GM19467 (cell line): ENCODE measurements around the gene POP7.
"Not testable (repeated sequence)": the region's sequence is repeated elsewhere in the genome, so short reads cannot be mapped to it uniquely, and the experiment has no call there.

ENCODE experiments used
- ATAC-seq: cut with Tn5 transposase; IDR thresholded peaks from one replicate; pipeline ENCODE4 v1.9.1; 2021; ENCODE audit warnings: mild to moderate bottlenecking, moderate library complexity; ENCODE audit not compliant: unreplicated experiment

Gene POP7

DNA sequence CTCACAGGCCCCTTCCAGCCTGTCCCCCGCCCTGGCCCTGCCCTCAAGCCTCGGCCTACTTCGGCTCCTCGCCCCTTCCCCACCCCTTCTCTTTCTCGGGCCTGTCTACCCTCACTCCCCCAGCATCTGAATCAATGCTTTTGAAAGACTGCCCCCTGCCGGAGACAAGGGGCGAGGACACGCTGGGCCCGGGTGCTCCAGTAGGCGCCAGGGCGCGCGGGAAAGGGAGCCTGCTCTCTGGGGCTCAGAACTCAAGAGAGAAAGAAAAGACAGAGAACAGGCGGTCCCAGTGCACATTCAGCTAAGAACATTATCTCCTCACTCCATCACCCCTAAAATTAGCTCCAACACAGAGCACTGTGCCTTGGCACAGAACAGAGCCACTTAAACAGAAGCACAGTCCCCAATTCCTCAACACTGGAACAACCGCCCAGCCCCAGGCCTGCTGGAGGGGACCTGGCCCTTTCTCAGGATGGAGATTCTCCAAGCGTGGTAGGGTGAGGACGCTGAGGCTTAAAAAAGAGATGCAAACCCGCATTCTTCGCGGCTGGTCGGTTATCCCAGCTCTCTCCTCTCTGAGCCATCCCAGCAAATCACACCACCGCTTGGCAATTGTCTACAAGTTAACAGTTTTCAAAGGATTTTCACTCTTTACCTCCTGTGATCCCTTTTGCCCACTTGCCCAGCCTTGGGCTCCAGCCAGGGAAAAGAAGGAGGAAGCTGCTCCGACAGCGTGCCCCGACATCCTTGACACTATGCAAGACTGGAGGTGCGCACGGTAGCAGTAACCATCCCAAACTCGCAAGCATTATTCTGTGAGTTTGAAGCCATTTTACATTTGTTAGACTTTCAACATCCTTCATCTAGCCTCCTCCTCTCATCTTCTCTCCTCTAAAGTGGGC lies 14.0 kb upstream of the POP7 start:
- no peak for ATAC-seq

DNA sequence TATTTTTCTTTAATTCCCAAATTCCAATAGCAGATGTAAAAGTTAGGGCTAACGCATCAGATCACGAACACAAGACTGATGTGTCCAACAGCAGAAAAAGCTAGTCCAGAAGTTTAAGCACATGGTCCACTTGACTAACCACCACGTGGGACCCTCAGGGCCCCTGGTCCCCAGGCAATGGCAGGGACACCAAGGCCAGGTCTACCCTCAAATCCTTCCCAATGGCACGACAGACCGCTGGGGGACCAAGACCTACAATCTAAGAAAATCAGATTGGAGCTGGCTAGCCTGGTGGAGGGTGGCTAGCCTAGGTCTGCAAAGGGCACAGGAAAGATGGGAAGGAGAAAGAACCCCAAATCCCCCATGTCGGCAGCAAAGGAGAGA lies 13.4 kb upstream of the POP7 start:
- ATAC-seq, result no peak

DNA sequence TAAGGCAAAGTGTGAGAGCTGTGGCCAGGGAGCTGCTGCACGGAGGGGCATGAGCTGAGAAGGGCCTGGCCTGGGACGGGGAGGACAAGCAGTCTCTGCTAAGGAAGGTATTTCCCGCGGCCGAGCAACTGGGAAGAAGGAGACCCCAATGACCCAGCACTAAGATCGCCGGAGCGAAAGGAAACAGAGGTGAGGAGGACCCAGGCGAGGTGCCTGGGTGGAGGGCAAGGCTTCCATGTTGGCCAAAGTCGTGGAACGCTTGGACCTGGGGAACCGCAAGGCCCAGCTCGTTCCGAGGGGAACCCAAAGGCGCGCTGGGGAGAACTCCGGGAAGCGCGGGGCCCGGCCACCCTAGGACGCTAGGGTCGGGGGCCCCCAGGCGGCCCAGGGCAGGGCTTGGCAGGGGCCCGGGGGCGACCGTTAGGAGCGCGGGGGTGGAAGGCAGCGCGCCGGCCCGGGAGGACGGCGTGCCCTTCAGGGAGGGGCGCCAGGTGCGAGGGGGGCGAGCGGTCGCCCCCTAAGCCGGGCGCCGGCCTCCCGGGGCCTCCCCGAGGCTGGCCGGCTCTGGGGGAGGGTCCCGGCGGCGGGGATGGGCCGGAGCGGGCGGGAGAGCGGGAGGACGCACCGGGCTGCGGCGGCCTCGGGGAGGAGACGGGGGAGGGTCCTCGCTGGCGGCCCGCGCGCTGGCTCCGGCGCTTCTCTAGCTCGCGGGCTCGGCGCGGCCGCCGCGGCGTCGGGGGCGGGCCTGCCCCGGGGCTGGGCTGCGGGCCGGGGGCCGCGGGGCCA lies 12.4 kb upstream of the POP7 start:
- peak; percentile 18 for ATAC-seq

DNA sequence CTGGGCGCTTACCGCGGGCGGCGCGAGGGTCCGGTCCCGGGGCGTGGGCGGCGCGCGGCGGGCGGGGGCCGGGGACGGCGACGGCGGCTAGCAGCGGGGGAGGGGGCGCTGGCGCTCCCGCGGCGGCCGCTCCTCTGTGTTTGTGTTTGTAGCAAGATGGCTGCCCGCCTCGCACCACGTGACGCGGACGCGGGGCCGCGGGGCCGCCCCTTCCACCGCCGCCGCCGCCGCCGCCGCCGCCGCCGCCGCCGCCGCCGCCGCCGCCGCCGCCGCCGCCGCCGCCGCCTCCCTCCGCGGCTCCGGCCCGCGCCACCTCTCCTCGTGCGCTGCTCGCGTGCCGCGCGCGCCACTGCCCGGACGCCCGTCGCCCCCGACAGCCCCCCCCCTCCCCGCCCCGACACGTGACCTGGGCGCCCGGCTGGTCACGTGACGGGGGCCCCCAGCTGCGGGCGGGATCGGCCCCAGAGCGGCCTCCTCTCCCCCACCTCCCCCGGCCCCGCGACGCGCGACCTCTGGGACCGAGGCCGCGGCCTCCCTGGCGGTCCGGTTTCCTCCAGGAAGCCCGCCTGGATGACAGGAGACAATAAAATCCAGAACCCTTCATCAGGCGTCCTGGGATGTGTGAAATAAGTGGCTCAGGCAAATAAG lies 11.7 kb upstream of the POP7 start, which contains the start of gene GIGYF1:
Gene GIGYF1, minus strand, starts transcription at position 153 of the 648 bp plus-strand sequence. CDS start 6,012 bp downstream, outside the sequence.
- peak; percentile 42 for ATAC-seq

DNA sequence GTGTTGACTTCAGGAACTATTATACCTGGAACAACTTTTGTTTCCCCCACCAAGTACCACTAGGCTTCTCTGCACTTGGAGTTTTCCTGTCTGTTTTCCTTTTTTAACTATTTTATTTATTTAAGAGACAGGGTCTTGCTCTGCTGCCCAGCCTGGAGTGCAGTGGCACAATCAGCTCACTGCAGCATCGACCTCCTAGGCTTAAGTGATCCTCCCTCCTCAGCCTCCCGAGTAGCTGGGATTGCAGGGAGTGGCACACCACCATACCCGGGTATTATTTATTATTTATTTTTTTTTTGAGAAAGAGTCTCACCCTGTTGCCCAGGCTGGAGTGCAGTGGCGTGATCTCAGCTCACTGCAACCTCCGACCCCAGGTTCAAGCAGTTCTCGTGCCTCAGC lies 9.8 kb upstream of the POP7 start:
- ATAC-seq, result no peak

DNA sequence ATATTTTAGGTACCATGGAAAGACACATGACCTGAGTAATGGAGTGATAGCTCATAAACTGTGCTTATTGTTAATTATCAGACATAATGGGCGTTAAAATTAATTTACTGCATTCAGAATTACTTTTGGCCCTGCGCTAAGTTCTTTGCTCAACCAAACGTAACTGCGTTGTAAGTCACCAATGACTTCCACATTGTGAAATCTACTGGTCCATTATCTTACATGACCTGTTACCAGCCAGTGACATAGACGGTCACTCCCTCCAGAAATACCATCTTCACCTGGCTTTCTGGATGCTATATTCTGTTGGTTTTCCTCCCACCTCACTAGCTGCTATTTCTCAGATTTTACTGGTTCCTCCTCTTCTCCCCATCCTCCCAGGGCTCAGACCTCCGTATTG lies 6.9 kb upstream of the POP7 start:
- no peak for ATAC-seq

DNA sequence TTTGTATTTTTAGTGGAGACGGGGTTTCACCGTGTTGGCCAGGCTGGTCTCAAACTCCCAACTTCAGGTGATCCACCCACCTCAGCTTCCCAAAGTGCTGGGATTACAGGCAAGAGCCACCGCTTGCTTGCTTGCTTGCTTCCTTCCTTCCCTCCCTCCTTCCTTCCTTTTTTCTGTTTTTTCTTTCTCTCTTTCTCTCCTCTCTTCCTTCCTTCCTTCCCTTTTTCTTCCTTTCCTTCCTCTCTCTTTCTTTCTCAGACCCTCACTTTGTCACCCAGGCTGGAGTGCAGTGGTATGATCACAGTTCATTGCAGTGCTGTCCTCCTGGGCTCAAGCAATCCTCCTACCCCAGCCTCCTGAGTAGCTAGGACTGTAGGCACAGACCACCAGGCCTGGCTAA lies 4.8 kb upstream of the POP7 start:
- ATAC-seq, result not testable (repeated sequence)

DNA sequence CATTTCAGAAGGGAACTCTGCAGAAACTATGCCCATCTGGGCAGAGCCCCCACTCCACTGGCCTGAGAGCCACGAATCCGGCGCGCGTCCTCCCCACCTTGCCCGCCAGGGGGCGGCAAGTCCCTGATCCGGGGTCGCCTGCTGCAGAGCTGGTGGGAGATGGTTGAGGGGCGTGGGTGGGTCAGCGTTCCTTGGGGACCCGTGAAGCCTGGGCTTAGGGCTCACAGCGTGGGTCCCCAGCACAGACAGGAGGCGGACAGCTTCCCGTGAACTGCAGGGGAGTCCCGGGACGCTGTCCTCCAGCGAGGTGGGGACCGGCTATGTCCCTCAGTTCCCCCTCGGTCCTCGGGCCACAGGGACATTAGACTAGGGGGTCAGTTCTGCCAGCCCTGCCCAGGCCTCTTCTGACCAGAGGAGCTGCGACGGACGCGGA lies 585 bp upstream of the POP7 start:
- peak; percentile 56 for ATAC-seq

DNA sequence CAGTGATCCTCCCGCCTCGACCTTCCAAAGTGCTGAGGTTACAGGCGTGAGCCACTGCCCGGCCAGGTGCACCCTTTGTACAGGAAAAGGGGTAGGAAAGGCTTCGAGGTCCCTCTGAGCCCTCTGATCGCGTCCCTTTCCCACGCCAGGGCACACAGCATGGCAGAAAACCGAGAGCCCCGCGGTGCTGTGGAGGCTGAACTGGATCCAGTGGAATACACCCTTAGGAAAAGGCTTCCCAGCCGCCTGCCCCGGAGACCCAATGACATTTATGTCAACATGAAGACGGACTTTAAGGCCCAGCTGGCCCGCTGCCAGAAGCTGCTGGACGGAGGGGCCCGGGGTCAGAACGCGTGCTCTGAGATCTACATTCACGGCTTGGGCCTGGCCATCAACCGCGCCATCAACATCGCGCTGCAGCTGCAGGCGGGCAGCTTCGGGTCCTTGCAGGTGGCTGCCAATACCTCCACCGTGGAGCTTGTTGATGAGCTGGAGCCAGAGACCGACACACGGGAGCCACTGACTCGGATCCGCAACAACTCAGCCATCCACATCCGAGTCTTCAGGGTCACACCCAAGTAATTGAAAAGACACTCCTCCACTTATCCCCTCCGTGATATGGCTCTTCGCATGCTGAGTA lies 871 bp downstream of the POP7 start:
- ATAC-seq, result no peak

DNA sequence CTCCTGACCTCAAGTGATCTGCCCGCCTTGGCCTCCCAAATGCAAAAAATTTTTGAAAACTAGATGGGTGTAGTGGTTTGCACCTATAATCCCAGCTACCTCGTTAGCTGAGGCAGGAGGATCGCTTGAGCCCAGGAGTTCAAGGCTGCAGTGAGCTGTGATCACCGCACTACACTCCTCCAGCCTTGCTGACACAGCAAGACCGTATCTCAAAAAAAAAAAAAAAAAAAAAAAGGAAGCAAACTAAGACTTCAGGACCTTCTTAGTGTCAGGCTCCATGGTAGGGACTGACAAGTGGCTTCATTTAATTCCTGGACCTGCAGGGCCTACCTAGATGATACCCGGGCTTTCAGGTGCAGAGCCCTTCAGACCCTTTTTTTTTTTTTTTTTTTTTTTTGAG lies 2.5 kb downstream of the POP7 start:
- no peak for ATAC-seq

DNA sequence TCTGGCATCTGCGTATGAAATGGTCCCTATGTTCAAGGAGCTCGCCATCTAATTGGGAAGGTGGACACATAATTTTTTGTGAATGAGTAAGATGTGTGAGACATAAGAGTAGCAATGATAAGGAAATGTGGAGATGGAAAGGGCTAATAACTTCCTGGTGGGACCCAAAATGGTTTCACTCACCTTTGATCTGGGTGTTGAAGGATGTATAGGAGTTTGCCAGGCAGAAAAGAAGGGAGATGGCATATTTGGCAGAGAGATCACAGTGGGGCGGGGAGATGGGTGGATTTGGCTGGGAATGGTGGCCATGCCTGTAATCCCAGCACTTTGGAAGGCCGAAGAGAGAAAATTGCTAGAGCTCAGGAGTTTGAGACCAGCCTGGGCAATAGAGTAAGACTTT lies 4.5 kb downstream of the POP7 start:
- no peak for ATAC-seq

DNA sequence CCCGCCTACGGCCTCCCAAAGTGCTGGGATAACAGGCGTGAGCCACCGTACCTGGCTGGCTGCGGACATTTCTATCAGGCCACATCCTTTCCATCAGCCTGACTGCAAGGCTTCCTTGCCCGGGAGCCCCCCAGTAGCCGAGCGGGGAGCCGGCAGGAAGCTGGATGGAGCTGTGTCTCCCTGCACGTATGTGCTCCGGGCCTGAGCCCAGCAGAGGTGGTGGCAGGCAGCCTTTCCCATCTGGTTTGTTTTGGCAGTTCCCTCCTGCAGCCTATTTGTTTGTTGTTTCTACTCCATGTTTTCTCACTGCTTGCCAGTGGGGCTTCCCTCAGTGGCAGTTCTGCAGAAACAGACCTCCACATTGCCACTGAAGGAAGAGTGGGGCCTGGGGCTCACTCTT lies 5.4 kb downstream of the POP7 start:
- ATAC-seq, result no peak

DNA sequence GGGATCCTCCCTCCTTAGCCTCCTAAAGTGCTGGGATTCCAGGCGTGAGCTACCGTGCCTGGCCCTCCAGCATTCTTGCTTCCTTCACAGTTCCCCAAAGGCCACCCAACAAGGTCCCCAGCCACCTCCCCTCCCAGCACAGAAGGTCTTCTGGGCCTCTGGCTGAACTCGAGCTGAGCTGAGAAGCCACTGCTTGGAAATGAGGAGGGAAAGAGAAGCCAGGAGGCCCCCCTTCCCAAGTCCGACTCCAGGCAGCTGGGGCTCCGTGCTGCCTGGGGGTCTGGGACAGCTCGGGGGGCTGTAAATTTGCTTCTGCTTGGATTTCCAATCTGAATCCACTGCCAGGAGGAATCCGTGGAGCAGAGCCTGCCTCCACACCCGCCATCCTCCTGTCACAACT lies 8.8 kb downstream of the POP7 start:
- no peak for ATAC-seq

DNA sequence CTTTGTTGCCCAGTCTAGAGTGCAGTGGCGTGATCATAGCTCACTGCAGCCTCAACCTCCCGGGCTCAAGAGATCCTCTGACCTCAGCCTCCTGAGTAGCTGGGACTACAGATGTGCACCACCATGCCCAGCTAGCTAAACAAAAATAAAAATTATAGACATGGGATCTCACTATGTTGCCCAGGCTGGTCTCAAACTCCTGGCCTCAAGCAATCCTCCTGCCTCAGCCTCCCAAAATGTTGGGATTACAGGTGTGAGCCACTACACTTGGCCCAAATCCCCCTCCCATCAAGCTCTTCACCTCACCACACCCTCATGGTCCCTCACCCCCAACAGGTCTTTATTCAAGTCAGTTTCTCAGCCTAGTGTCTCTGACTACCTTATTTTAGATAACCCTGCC lies 11.2 kb downstream of the POP7 start:
- ATAC-seq, result not testable (repeated sequence)

DNA sequence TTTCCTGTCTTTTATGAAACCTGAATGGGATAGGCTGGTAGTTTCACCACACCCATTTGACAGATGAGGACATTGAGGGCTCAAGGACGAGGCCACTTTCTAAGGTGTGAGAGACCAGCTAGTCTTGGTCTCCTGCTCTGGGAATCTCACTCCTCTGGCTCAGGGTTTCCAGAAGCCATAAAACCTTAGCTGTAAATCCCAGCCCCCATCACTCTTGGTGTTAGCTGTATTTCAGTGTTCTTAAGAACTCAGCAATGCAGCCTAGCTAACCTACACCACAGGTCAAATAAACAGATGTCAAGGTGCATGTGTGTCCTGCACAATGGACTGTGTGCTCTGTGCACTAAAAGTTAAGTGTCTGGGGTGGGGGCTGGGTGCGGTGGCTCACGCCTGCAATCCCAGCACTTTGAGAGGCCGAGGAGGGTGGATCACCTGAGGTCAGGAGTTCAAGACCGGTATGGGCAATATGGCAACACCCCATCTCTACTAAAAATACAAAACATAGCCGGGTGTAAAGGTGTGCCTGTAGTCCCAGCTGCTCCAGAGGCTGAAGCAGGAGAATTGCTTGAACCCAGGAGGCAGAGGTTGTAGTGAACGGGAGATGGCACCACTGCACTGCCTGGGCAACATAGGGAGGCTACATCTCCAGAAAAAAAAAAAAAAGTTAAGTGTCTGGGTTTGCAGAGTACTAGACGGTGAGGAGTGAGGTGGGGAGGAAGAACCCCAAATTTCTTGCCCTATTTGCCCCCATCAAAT lies 13.8 kb downstream of the POP7 start:
- ATAC-seq, result no peak

DNA sequence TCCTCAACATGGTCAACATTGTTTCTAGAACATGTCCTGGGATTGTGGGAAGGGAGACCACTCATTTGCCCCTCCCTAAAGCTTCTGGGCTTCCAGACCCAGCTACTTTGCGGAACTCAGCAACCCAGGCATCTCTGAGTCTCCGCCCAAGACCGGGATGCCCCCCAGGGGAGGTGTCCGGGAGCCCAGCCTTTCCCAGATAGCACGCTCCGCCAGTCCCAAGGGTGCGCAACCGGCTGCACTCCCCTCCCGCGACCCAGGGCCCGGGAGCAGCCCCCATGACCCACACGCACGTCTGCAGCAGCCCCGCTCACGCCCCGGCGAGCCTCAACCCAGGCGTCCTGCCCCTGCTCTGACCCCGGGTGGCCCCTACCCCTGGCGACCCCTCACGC lies 14.4 kb downstream of the POP7 start, which contains the start of gene EPO:
Gene EPO, plus strand, starts transcription at position 190 of the 392 bp plus-strand sequence. CDS start 513 bp downstream, outside the sequence.
- no peak for ATAC-seq

DNA sequence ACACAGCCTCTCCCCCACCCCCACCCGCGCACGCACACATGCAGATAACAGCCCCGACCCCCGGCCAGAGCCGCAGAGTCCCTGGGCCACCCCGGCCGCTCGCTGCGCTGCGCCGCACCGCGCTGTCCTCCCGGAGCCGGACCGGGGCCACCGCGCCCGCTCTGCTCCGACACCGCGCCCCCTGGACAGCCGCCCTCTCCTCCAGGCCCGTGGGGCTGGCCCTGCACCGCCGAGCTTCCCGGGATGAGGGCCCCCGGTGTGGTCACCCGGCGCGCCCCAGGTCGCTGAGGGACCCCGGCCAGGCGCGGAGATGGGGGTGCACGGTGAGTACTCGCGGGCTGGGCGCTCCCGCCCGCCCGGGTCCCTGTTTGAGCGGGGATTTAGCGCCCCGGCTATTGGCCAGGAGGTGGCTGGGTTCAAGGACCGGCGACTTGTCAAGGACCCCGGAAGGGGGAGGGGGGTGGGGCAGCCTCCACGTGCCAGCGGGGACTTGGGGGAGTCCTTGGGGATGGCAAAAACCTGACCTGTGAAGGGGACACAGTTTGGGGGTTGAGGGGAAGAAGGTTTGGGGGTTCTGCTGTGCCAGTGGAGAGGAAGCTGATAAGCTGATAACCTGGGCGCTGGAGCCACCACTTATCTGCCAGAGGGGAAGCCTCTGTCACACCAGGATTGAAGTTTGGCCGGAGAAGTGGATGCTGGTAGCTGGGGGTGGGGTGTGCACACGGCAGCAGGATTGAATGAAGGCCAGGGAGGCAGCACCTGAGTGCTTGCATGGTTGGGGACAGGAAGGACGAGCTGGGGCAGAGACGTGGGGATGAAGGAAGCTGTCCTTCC lies 15.0 kb downstream of the POP7 start:
- no peak for ATAC-seq

DNA sequence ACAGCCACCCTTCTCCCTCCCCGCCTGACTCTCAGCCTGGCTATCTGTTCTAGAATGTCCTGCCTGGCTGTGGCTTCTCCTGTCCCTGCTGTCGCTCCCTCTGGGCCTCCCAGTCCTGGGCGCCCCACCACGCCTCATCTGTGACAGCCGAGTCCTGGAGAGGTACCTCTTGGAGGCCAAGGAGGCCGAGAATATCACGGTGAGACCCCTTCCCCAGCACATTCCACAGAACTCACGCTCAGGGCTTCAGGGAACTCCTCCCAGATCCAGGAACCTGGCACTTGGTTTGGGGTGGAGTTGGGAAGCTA lies 15.5 kb downstream of the POP7 start:
- no peak for ATAC-seq

DNA sequence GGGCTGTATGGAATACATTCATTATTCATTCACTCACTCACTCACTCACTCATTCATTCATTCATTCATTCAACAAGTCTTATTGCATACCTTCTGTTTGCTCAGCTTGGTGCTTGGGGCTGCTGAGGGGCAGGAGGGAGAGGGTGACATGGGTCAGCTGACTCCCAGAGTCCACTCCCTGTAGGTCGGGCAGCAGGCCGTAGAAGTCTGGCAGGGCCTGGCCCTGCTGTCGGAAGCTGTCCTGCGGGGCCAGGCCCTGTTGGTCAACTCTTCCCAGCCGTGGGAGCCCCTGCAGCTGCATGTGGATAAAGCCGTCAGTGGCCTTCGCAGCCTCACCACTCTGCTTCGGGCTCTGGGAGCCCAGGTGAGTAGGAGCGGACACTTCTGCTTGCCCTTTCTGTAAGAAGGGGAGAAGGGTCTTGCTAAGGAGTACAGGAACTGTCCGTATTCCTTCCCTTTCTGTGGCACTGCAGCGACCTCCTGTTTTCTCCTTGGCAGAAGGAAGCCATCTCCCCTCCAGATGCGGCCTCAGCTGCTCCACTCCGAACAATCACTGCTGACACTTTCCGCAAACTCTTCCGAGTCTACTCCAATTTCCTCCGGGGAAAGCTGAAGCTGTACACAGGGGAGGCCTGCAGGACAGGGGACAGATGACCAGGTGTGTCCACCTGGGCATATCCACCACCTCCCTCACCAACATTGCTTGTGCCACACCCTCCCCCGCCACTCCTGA lies 16.7 kb downstream of the POP7 start:
- no peak for ATAC-seq
